KMS-11 (cell line): ENCODE measurements around the gene RFESD.

Experiments used
- H2AFZ ChIP-seq: fragments of 200-600 bp; sonication (generic); 2 replicates; pipeline ENCODE4 v1.6.1; 2016; ENCODE audit warnings: antibody characterized with exemption, mixed run types, low read depth
- H3K27ac ChIP-seq: fragments of 200-600 bp; sonication (generic); 2 replicates; pipeline ENCODE4 v1.6.1; 2016; ENCODE audit warnings: mild to moderate bottlenecking, mixed run types
- H3K27me3 ChIP-seq: fragments of 200-600 bp; sonication (generic); 2 replicates; pipeline ENCODE4 v1.6.1; 2017; ENCODE audit warnings: mild to moderate bottlenecking, low read depth, mixed run types, moderate library complexity; ENCODE audit not compliant: insufficient read depth
- H3K36me3 ChIP-seq: fragments of 200-600 bp; sonication (generic); 2 replicates; pipeline ENCODE4 v1.6.1; 2017; ENCODE audit warnings: mild to moderate bottlenecking, mixed run types; ENCODE audit not compliant: insufficient read depth
- H3K4me1 ChIP-seq: fragments of 200-600 bp; sonication (generic); 2 replicates; pipeline ENCODE4 v1.6.1; 2016; ENCODE audit warnings: mild to moderate bottlenecking, low read depth, mixed run types; ENCODE audit not compliant: poor library complexity, severe bottlenecking
- H3K4me2 ChIP-seq: fragments of 200-600 bp; sonication (generic); 2 replicates; pipeline ENCODE4 v1.7.0; 2016; ENCODE audit warnings: mild to moderate bottlenecking, mixed run types
- H3K4me3 ChIP-seq: fragments of 200-600 bp; sonication (generic); IDR thresholded peaks from 2 replicates; pipeline ENCODE4 v1.6.1; 2017; ENCODE audit warnings: low read depth, low read length, mixed read lengths; ENCODE audit not compliant: insufficient read depth
- H3K79me2 ChIP-seq: fragments of 200-600 bp; sonication (generic); 2 replicates; pipeline ENCODE4 v1.6.1; 2016; ENCODE audit warnings: low read depth, mixed run types; ENCODE audit not compliant: insufficient read depth
- H3K9ac ChIP-seq: fragments of 200-600 bp; sonication (generic); 2 replicates; pipeline ENCODE4 v1.6.1; 2016; ENCODE audit warnings: mild to moderate bottlenecking, mixed run types
- H4K20me1 ChIP-seq: fragments of 200-600 bp; sonication (generic); 2 replicates; pipeline ENCODE4 v1.6.1; 2016; ENCODE audit warnings: mild to moderate bottlenecking, mixed run types; ENCODE audit not compliant: insufficient read depth
- CTCF ChIP-seq: fragments of 200-600 bp; sonication (generic); conservative IDR thresholded peaks from 2 replicates; pipeline ENCODE4 v1.6.1; 2017; ENCODE audit warnings: low read depth, mild to moderate bottlenecking, antibody characterized with exemption, low read length, moderate library complexity, mixed read lengths

Gene RFESD

GRCh38 chr5:95634081-95634480 lies 12.5 kb upstream of the RFESD start:
- H3K4me2 ChIP-seq = no peak overlapping the region
- no peak overlapping the region for H3K9ac ChIP-seq
- no peaks in the 10 kb centered on the region for H4K20me1 ChIP-seq
- no peak overlapping the region for H2AFZ ChIP-seq
- no peaks in the 10 kb centered on the region for H3K79me2 ChIP-seq
- TF ChIP-seq CTCF = no peak
- peaks cover 10% of the 10 kb centered on the region for H3K4me1 ChIP-seq
- H3K27ac ChIP-seq = no peak overlapping the region
- no peak overlapping the region for H3K4me3 ChIP-seq
- H3K36me3 ChIP-seq = no peaks in the 10 kb centered on the region
- H3K27me3 ChIP-seq = no peaks in the 10 kb centered on the region

- Histone ChIP-seq H3K27ac (no peak overlapping the region), H2AFZ (peak overlapping the region; percentile 62), H3K36me3 (no peaks in the 10 kb centered on the region), H3K4me1 (peaks cover 11% of the 10 kb centered on the region), H3K4me3 (no peak overlapping the region), H3K27me3 (no peaks in the 10 kb centered on the region), H4K20me1 (no peaks in the 10 kb centered on the region), H3K79me2 (no peaks in the 10 kb centered on the region), H3K9ac (no peak overlapping the region; the same call in 1 of the 2 replicates), H3K4me2 (peak overlapping the region; percentile 67)
- TF ChIP-seq CTCF = no peak
These were observed 7.9 kb upstream of the RFESD start for GRCh38 chr5:95638632-95639031.

- H2AFZ ChIP-seq = no peak overlapping the region
- no peaks in the 10 kb centered on the region for H3K79me2 ChIP-seq
- H3K36me3 ChIP-seq = no peaks in the 10 kb centered on the region
- no peaks in the 10 kb centered on the region for H3K27me3 ChIP-seq
- no peak overlapping the region for H3K4me2 ChIP-seq
- H3K4me1 ChIP-seq = peaks cover 40% of the 10 kb centered on the region
- H4K20me1 ChIP-seq = no peaks in the 10 kb centered on the region
- H3K4me3 ChIP-seq = no peak overlapping the region
- H3K9ac ChIP-seq = no peak overlapping the region
- TF ChIP-seq CTCF = no peak
- H3K27ac ChIP-seq = no peak overlapping the region
These were observed 4.8 kb upstream of the RFESD start for GRCh38 chr5:95641741-95642220.

- Histone ChIP-seq H3K36me3 (no peaks in the 10 kb centered on the region), H3K4me3 (no peak overlapping the region), H2AFZ (no peak overlapping the region), H3K79me2 (no peaks in the 10 kb centered on the region), H4K20me1 (no peaks in the 10 kb centered on the region), H3K4me2 (no peak overlapping the region), H3K27ac (no peak overlapping the region), H3K27me3 (no peaks in the 10 kb centered on the region), H3K9ac (no peak overlapping the region), H3K4me1 (peaks cover 47% of the 10 kb centered on the region)
- no peak for TF ChIP-seq CTCF
These were observed 3.4 kb upstream of the RFESD start for GRCh38 chr5:95643152-95643551.
